Colonic mucosa (tissue), 4 donors: ENCODE results near the gene STARD9. TPM values are rescaled to one million over a fixed set of nuclear protein-coding genes. Genes with fewer than 3 reads are reported as not detected.

ENCODE experiments used
- DNase-seq: peaks from one replicate; pipeline ENCODE4 v3.0.0-alpha.2; 2020
- H3K27ac ChIP-seq: fragments of 200-600 bp; one replicate; pipeline ENCODE4 v1.8.0; 2021
- H3K27me3 ChIP-seq: fragments of 200-600 bp; one replicate; pipeline ENCODE4 v1.8.0; 2021
- H3K36me3 ChIP-seq: fragments of 200-600 bp; one replicate; pipeline ENCODE4 v1.8.0; 2021
- H3K4me1 ChIP-seq: fragments of 200-600 bp; one replicate; pipeline ENCODE4 v1.8.0; 2021; ENCODE audit warnings: mild to moderate bottlenecking
- H3K4me3 ChIP-seq: fragments of 200-600 bp; one replicate; pipeline ENCODE4 v1.8.0; 2021
- H3K9ac ChIP-seq, 2 donors: one replicate each; pipeline ENCODE4 v1.7.0; 2013; ENCODE audit warnings: control low read depth in 2 of 2, low read depth in 2 of 2, low read length in 2 of 2
- H3K9me3 ChIP-seq: fragments of 200-600 bp; one replicate; pipeline ENCODE4 v1.8.0; 2021
- CTCF ChIP-seq: fragments of 200-600 bp; IDR thresholded peaks from one replicate; pipeline ENCODE4 v1.8.0; 2022; ENCODE audit warnings: antibody characterized with exemption, mild to moderate bottlenecking
- intact Hi-C: fragments of 100-400 bp; cut with DNase I; formaldehyde crosslinking; loops from one replicate; pipeline ENCODE4 v1.14.1; 2022
- total RNA-seq, 2 donors: library from RNA; stranded (reverse); fragmentation: NEBNext Ultra II Directional in 1 of 2; extraction: Animal tissue kit (Norgen Biotek cat#: 25700) in 1 of 2; gene quantifications; one replicate each; pipeline ENCODE4 v1.2.1, GENCODE V29; 2021
- donor health status: healthy.
- donor health status: DM: no; HTN: no; CAD: no.
- donor health status: DM: no; HTN: no; CAD: no.

STARD9 gene
- total RNA-seq, 2 donors from 2014 or later = 4.7 to 5.2 TPM

- Histone ChIP-seq H3K27ac (no peak overlapping the region), H3K9me3 (no peaks in the 10 kb centered on the region), H3K36me3 (no peaks in the 10 kb centered on the region), H3K4me1 (no peaks in the 10 kb centered on the region), H3K9ac (no peak overlapping the region), H3K27me3 (no peaks in the 10 kb centered on the region), H3K4me3 (no peak overlapping the region)
- DNase-seq = peak; percentile 40
- no peak for TF ChIP-seq CTCF
- intact Hi-C loops = no loop called here
Observed at GRCh38 chr15:42621996-42622925, 46.9 kb downstream of the STARD9 start.

GRCh38 chr15:42623951-42624350 lies 48.5 kb downstream of the STARD9 start:
- intact Hi-C loops = no loop called here
- no peak overlapping the region for H3K27ac ChIP-seq
- no peak for TF ChIP-seq CTCF

GRCh38 chr15:42627485-42627884 lies 52.1 kb downstream of the STARD9 start:
- H3K36me3 ChIP-seq = no peaks in the 10 kb centered on the region
- TF ChIP-seq CTCF = no peak
- H3K27me3 ChIP-seq = no peaks in the 10 kb centered on the region
- H3K27ac ChIP-seq = no peak overlapping the region
- intact Hi-C loops = no loop called here
- H3K4me1 ChIP-seq = no peaks in the 10 kb centered on the region
- no peak for DNase-seq
- no peaks in the 10 kb centered on the region for H3K9me3 ChIP-seq
- no peak overlapping the region for H3K9ac ChIP-seq
- H3K4me3 ChIP-seq = no peak overlapping the region

More at GRCh38 chr15:42623951-42624350, 48.5 kb downstream of the STARD9 start:
- H3K36me3 ChIP-seq = no peaks in the 10 kb centered on the region
- DNase-seq = no peak
- no peak overlapping the region for H3K9ac ChIP-seq
- no peaks in the 10 kb centered on the region for H3K27me3 ChIP-seq
- no peaks in the 10 kb centered on the region for H3K9me3 ChIP-seq
- H3K4me3 ChIP-seq = no peak overlapping the region
- H3K4me1 ChIP-seq = no peaks in the 10 kb centered on the region

- intact Hi-C loops = no loop called here
- H3K9me3 ChIP-seq = no peaks in the 10 kb centered on the region
- no peaks in the 10 kb centered on the region for H3K27me3 ChIP-seq
- H3K4me3 ChIP-seq = no peak overlapping the region
- H3K9ac ChIP-seq = no peak overlapping the region
- no peaks in the 10 kb centered on the region for H3K4me1 ChIP-seq
- no peak overlapping the region for H3K27ac ChIP-seq
- TF ChIP-seq CTCF = no peak
- H3K36me3 ChIP-seq = no peaks in the 10 kb centered on the region
- DNase-seq = no peak
Observed at GRCh38 chr15:42628761-42629160, 53.4 kb downstream of the STARD9 start.

- no peak for DNase-seq
- H3K27ac ChIP-seq = no peak overlapping the region
- intact Hi-C loops = no loop called here
- no peak overlapping the region for H3K9ac ChIP-seq
- H3K4me1 ChIP-seq = no peaks in the 10 kb centered on the region
- H3K36me3 ChIP-seq = no peaks in the 10 kb centered on the region
- H3K27me3 ChIP-seq = no peaks in the 10 kb centered on the region
- no peak overlapping the region for H3K4me3 ChIP-seq
- TF ChIP-seq CTCF = no peak
- H3K9me3 ChIP-seq = no peaks in the 10 kb centered on the region
Observed at GRCh38 chr15:42632105-42632675, 56.8 kb downstream of the STARD9 start.
